Measurements from ENCODE around the gene FGFR1OP2. TPM values are rescaled to one million over a fixed set of nuclear protein-coding genes. Genes with fewer than 3 reads are reported as not detected.

FGFR1OP2 gene
- total and polyA plus RNA-seq, 4 donors = 11.9 to 76.0 (median 27.6) TPM

DNA sequence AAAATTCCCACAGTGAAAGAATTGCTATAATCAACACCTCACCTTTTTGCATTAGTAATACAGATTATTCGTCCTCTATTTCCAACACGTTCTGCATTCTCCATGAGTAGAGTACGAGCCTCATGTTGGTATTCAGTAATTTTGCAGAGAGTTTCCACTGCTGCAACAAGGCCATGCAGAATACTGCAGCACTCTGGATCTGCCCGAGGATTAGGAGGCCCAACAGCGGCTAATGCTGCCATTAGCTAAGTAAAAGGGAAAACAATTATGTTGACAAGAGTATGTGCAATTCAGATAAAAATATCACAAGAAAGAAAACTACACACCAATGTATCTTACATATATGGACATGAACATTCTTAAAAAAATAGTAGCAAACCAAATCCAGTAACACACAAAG lies 9.6 kb upstream of the FGFR1OP2 start:
- no peaks in the 10 kb centered on the region for H3K4me1 ChIP-seq (ENCODE audit: control insufficient read depth in 4 of 4, insufficient read depth in 4 of 4, low read length in 3 of 4)
- H3K9ac ChIP-seq (ENCODE audit: low read depth in 1 of 2, low read length in 2 of 2) = no peak overlapping the region
- H3K4me3 ChIP-seq (ENCODE audit: low read depth in 1 of 3, low read length in 3 of 3) = no peak overlapping the region
- no peaks in the 10 kb centered on the region for H3K9me3 ChIP-seq (ENCODE audit: control insufficient read depth in 4 of 4, low read length in 3 of 4)
- TF ChIP-seq SP1 (IDR thresholded peaks at IDR 0.05) (no peak), JUND (IDR thresholded peaks at IDR 0.05) (no peak), HNF4G (IDR thresholded peaks at IDR 0.05) (no peak), FOXA2 (IDR thresholded peaks at IDR 0.05) (no peak), FOXA1 (IDR thresholded peaks at IDR 0.05) (no peak), RXRA (IDR thresholded peaks at IDR 0.05) (no peak), NR2F2 (IDR thresholded peaks at IDR 0.05) (no peak), GABPA (IDR thresholded peaks at IDR 0.05 in 1 of 2, conservative IDR thresholded peaks at IDR 0.05 in 1 of 2) (no peak)
- TF ChIP-seq, protein P1, sequence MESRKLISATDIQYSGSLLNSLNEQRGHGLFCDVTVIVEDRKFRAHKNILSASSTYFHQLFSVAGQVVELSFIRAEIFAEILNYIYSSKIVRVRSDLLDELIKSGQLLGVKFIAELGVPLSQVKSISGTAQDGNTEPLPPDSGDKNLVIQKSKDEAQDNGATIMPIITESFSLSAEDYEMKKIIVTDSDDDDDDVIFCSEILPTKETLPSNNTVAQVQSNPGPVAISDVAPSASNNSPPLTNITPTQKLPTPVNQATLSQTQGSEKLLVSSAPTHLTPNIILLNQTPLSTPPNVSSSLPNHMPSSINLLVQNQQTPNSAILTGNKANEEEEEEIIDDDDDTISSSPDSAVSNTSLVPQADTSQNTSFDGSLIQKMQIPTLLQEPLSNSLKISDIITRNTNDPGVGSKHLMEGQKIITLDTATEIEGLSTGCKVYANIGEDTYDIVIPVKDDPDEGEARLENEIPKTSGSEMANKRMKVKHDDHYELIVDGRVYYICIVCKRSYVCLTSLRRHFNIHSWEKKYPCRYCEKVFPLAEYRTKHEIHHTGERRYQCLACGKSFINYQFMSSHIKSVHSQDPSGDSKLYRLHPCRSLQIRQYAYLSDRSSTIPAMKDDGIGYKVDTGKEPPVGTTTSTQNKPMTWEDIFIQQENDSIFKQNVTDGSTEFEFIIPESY (IDR thresholded peaks at IDR 0.05) = no peak
- no peak overlapping the region for H3K27ac ChIP-seq (ENCODE audit: low read depth in 1 of 2, low read length in 2 of 2)
- no peak for DNase-seq (ENCODE audit: low spot score)
- WGBS = 98% methylated on average over 5 of the region's 5 CpGs
- H3K27me3 ChIP-seq (ENCODE audit: control insufficient read depth in 4 of 4, insufficient read depth in 4 of 4, low read length in 3 of 4) = no peaks in the 10 kb centered on the region
- H3K36me3 ChIP-seq (ENCODE audit: control insufficient read depth in 4 of 4, insufficient read depth in 3 of 4, low read depth in 1 of 4, low read length in 3 of 4) = peaks cover 1 to 24% (median 14%) of the 10 kb centered on the region in 4 donors

- WGBS = 96% methylated on average over 2 of the region's 2 CpGs
- H3K9ac ChIP-seq (ENCODE audit: low read depth in 1 of 2, low read length in 2 of 2) = no peak overlapping the region
Observed at GRCh38 chr12:26929590-26929989, 8.7 kb upstream of the FGFR1OP2 start.

More at GRCh38 chr12:26929590-26929989, 8.7 kb upstream of the FGFR1OP2 start:
- Histone ChIP-seq H3K36me3 (ENCODE audit: control insufficient read depth in 4 of 4, insufficient read depth in 3 of 4, low read depth in 1 of 4, low read length in 3 of 4) (peaks cover 1 to 20% (median 14%) of the 10 kb centered on the region in 4 donors), H3K27ac (ENCODE audit: low read depth in 1 of 2, low read length in 2 of 2) (no peak overlapping the region), H3K27me3 (ENCODE audit: control insufficient read depth in 4 of 4, insufficient read depth in 4 of 4, low read length in 3 of 4) (no peaks in the 10 kb centered on the region), H3K4me1 (ENCODE audit: control insufficient read depth in 4 of 4, insufficient read depth in 4 of 4, low read length in 3 of 4) (no peaks in the 10 kb centered on the region), H3K4me3 (ENCODE audit: low read depth in 1 of 3, low read length in 3 of 3) (no peak overlapping the region), H3K9me3 (ENCODE audit: control insufficient read depth in 4 of 4, low read length in 3 of 4) (no peaks in the 10 kb centered on the region)
- DNase-seq (ENCODE audit: low spot score) = no peak
- TF ChIP-seq GABPA (IDR thresholded peaks at IDR 0.05 in 1 of 2, conservative IDR thresholded peaks at IDR 0.05 in 1 of 2) = no peak
- no peak for TF ChIP-seq RAD21 (IDR thresholded peaks at IDR 0.05)
- TF ChIP-seq, protein P1 (IDR thresholded peaks at IDR 0.05) = no peak
- no peak for TF ChIP-seq HNF4A (conservative IDR thresholded peaks at IDR 0.05)
- no peak for TF ChIP-seq MAX (IDR thresholded peaks at IDR 0.05)
- TF ChIP-seq, protein P2, sequence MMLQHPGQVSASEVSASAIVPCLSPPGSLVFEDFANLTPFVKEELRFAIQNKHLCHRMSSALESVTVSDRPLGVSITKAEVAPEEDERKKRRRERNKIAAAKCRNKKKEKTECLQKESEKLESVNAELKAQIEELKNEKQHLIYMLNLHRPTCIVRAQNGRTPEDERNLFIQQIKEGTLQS (IDR thresholded peaks at IDR 0.05) = no peak
- no peak for TF ChIP-seq REST (IDR thresholded peaks at IDR 0.05)
- TF ChIP-seq JUND (IDR thresholded peaks at IDR 0.05) = no peak
- TF ChIP-seq TAF1 (conservative IDR thresholded peaks at IDR 0.05) = no peak
- TF ChIP-seq FOXA2 (IDR thresholded peaks at IDR 0.05) = no peak
- no peak for TF ChIP-seq EGR1 (IDR thresholded peaks at IDR 0.05; ENCODE audit: low read depth in 2 of 2)
- TF ChIP-seq RXRA (IDR thresholded peaks at IDR 0.05) = no peak
- no peak for TF ChIP-seq SP1 (IDR thresholded peaks at IDR 0.05)
- TF ChIP-seq NR2F2 (IDR thresholded peaks at IDR 0.05) = no peak
- TF ChIP-seq YY1 (IDR thresholded peaks at IDR 0.05) = no peak
- TF ChIP-seq CTCF (IDR thresholded peaks at IDR 0.05; ENCODE audit: low read depth, low read length, missing input control) = no peak
- no peak for TF ChIP-seq HNF4G (IDR thresholded peaks at IDR 0.05)
- no peak for TF ChIP-seq FOXA1 (IDR thresholded peaks at IDR 0.05)

Data from liver (tissue), 9 donors.